Measurements from ENCODE around the gene CDH3.

- TF ChIP-seq CTCF (conservative IDR thresholded peaks at IDR 0.05; ENCODE audit: low read depth, low read length) (no peak), EZH2 (IDR thresholded peaks at IDR 0.05; ENCODE audit: low read length, unreplicated experiment) (no peak)
Measured at GRCh38 chr16:68737046-68737729, 92.1 kb downstream of the CDH3 start, which contains the start of gene CDH1.

Measured in PC-3 (cell line).